Ishikawa (cell line): ENCODE results near the gene PTPRE.

Experiments used
- CEBPB ChIP-seq: IDR thresholded peaks from 2 replicates; pipeline ENCODE4 v1.6.1; 2012
- CREB1 ChIP-seq: IDR thresholded peaks from 2 replicates; pipeline ENCODE4 v1.6.1; 2012; ENCODE audit warnings: low read depth
- EGR1 ChIP-seq: IDR thresholded peaks from 2 replicates; pipeline ENCODE4 v1.6.1; 2012
- EP300 ChIP-seq: IDR thresholded peaks from 2 replicates; pipeline ENCODE4 v1.6.1; 2012; ENCODE audit warnings: borderline replicate concordance
- FOXM1 ChIP-seq: IDR thresholded peaks from 2 replicates; pipeline ENCODE4 v1.6.1; 2012; ENCODE audit warnings: low read depth, borderline replicate concordance
- NFIC ChIP-seq: IDR thresholded peaks from 2 replicates; pipeline ENCODE4 v1.6.1; 2012
- RAD21 ChIP-seq: IDR thresholded peaks from 2 replicates; pipeline ENCODE4 v1.6.1; 2012; ENCODE audit warnings: low read depth
- REST ChIP-seq: IDR thresholded peaks from 2 replicates; pipeline ENCODE4 v1.6.1; 2012; ENCODE audit warnings: low read depth, mild to moderate bottlenecking
- TAF1 ChIP-seq: IDR thresholded peaks from 2 replicates; pipeline ENCODE4 v1.6.1; 2012; ENCODE audit warnings: low read depth, mild to moderate bottlenecking
- TCF12 ChIP-seq: IDR thresholded peaks from 2 replicates; pipeline ENCODE4 v1.6.1; 2012; ENCODE audit warnings: low read depth
- TEAD4 ChIP-seq: IDR thresholded peaks from 2 replicates; pipeline ENCODE4 v1.6.1; 2012
- YY1 ChIP-seq: IDR thresholded peaks from 2 replicates; pipeline ENCODE4 v1.6.1; 2012; ENCODE audit warnings: low read depth
- ZBTB7A ChIP-seq: IDR thresholded peaks from 2 replicates; pipeline ENCODE4 v1.6.1; 2012; ENCODE audit warnings: low read depth
- TF ChIP-seq, protein P1 (sequence below): IDR thresholded peaks from 2 replicates; pipeline ENCODE4 v1.6.1; 2012
- TF ChIP-seq, protein P2 (sequence below): IDR thresholded peaks from 2 replicates; pipeline ENCODE4 v1.6.1; 2012

Gene PTPRE

GRCh38 chr10:127982601-127983000 lies 75.7 kb downstream of the PTPRE start:
- TF ChIP-seq TAF1 (no peak), NFIC (no peak), CEBPB (no peak), CREB1 (no peak), REST (no peak), RAD21 (no peak), FOXM1 (no peak), EP300 (no peak), TEAD4 (no peak), ZBTB7A (no peak)
- TF ChIP-seq, protein P1, sequence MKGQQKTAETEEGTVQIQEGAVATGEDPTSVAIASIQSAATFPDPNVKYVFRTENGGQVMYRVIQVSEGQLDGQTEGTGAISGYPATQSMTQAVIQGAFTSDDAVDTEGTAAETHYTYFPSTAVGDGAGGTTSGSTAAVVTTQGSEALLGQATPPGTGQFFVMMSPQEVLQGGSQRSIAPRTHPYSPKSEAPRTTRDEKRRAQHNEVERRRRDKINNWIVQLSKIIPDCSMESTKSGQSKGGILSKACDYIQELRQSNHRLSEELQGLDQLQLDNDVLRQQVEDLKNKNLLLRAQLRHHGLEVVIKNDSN = no peak
- TF ChIP-seq, protein P2, sequence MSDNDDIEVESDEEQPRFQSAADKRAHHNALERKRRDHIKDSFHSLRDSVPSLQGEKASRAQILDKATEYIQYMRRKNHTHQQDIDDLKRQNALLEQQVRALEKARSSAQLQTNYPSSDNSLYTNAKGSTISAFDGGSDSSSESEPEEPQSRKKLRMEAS = no peak

DNA sequence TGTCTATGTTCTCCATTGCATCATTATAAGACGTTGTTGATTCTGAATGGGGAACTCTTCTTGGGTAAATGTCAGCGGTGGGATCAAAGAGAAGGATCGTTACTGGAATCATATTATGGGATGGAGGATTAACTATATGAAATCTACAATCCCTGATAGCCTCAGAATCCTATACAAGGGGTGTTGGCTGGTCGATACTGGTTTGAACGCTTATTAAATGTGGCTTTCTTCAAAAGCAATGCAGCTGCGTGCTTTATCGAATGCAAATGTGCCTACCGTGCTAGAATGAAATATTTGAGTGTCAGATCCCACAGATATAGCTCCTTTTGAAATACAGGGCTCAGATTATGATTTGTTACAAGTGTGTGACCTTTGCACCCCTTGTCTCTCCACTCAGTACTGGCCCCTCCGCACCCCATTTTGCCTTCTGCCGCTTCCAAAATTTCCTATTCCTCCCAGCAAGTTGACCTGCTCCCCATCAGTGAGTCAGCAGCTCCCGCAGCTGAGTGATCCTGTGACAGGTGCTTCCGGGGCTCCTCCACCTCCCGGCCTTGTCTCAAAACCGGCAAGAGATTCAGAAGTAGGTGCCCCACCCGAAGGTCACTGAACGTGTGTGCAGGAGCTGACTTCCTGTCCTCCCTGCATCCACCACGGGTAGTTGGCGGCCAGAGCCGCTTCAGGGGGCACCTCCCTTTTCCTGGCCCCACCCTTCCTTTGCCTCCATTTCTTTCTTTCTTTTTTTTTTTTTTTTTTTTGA lies 76.6 kb downstream of the PTPRE start:
- TF ChIP-seq EP300 (no peak), TAF1 (no peak), FOXM1 (no peak)

GRCh38 chr10:127984945-127985344 lies 78.0 kb downstream of the PTPRE start:
- TF ChIP-seq REST (no peak), NFIC (no peak), YY1 (no peak), ZBTB7A (no peak), CEBPB (no peak), TCF12 (no peak)

GRCh38 chr10:127986531-127987466 lies 79.9 kb downstream of the PTPRE start:
- no peak for TF ChIP-seq CREB1
- no peak for TF ChIP-seq EGR1
- TF ChIP-seq TEAD4 = no peak

DNA sequence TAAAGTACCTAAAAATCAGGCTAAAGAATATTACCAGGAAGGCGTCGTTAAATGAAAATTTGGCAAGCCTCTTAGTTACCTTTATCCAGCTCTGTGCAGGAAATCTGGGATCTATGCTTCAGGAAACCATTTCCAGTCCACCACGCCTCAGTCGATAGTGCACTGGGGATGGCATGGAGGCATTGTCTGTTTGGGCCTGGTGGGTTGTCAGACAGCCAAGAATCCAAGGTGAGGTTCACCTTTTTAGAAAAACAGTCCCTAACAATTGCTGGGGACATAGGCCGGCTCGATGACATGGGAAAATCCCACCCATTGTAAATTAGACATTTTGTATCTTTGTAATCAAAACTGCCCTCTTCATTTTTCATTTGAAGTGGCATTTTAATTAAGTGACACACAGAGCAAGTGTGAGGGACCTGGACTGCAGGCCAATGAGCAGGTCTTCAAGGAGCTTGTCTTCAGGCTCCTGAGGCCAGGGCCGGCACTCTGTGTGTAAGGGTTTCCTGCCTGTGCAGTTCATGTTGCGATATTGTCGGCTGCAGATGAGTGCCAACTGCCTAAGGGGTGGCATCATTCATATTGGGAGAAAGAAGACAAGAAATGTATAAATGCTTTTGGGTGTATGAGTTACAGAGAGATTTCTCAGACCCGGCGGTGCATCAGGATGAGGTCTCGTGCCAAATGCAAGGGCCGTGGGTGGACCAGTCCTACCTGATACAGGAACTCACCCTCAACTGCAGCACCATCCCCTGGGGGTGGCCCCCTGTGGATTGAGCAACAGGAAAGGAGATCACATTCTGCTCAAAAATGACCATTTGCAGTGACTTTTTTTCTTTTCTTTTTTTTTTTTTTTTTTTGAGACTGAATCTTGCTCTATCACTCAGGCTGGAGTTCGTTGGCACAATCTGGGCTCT lies 80.8 kb downstream of the PTPRE start:
- TF ChIP-seq, protein P1 = no peak
- TF ChIP-seq TEAD4 (no peak), TCF12 (no peak), YY1 (no peak), ZBTB7A (no peak), NFIC (no peak), FOXM1 (no peak), RAD21 (no peak), CEBPB (no peak), TAF1 (no peak), EP300 (no peak), REST (no peak), CREB1 (no peak), EGR1 (no peak)
- TF ChIP-seq, protein P2 = no peak
